Thyroid gland (tissue), 4 donors: ENCODE measurements around the gene DTL.

Source experiments
- CTCF ChIP-seq, 6 experiments: fragments of 200-600 bp in 3 of 6; fragments of 450-650 bp in 3 of 6; sonication (generic) in 3 of 6; IDR thresholded peaks; one replicate each; pipeline ENCODE4 v1.5.1; 2016 to 2019; ENCODE audit warnings: antibody characterized with exemption in 6 of 6, mild to moderate bottlenecking in 2 of 6, inconsistent platforms in 1 of 6, moderate library complexity in 1 of 6
- POLR2A ChIP-seq, 2 donors: fragments of 450-650 bp; IDR thresholded peaks; one replicate each; pipeline ENCODE4 v1.6.1; 2017; ENCODE audit warnings: antibody characterized with exemption in 2 of 2, mild to moderate bottlenecking in 2 of 2, moderate library complexity in 1 of 2

GRCh38 chr1:212108187-212108586, 72.6 kb downstream of the DTL start:
- no peak for TF ChIP-seq POLR2A (IDR thresholded peaks at IDR 0.05)
- no peak for TF ChIP-seq CTCF (IDR thresholded peaks at IDR 0.05)
